Measurements from ENCODE around the gene CILP2. TPM values are rescaled to one million over a fixed set of nuclear protein-coding genes. Genes with fewer than 3 reads are reported as not detected.

CILP2 gene
- total and polyA plus RNA-seq, 9 of the 15 experiments (the other 6 are each of a cell fraction or from before 2014, with no cell fraction given), result 0.04 to 0.35 (median 0.05) TPM; not detected in 2

GRCh38 chr19:19535311-19536191, 2.5 kb upstream of the CILP2 start:
- ChIA-PET CTCF (ENCODE audit: low intra/inter-chr PET ratio) (no interaction called here), POLR2A (interaction anchor here (0.5 kb wide), 1 partner anchor 227 kb away, joined by 3 read pairs; no protein-coding TSS in a partner anchor)
- Histone ChIP-seq H2AFZ (ENCODE audit: low read depth, low read length) (no peak overlapping the region), H3K36me3 (ENCODE audit: control insufficient read depth, insufficient read depth, low read length) (no peaks in the 10 kb centered on the region; the same call in 2 of the 3 replicates), H4K20me1 (replicated peaks; ENCODE audit: control insufficient read depth, insufficient read depth, low read length) (0 out of 2 replicates have a peak, but pooled peaks cover 10% of the 10 kb centered on the region), H3K9me3 (replicated peaks; ENCODE audit: control insufficient read depth, insufficient read depth, low read depth, low read length) (no peaks in the 10 kb centered on the region; the same call in 1 of the 2 replicates), H3K4me3 (no peak overlapping the region), H3K27ac (ENCODE audit: extremely low read depth, low read depth, low read length) (no peak overlapping the region), H3K27me3 (ENCODE audit: control insufficient read depth in 2 of 2, insufficient read depth in 2 of 2, low read length in 2 of 2) (no peaks in the 10 kb centered on the region), H3K79me2 (ENCODE audit: control insufficient read depth, insufficient read depth, low read length) (no peaks in the 10 kb centered on the region), H3K4me2 (ENCODE audit: insufficient read depth, low read length) (no peak overlapping the region), H3K9ac (ENCODE audit: insufficient read depth in 1 of 2, low read depth in 2 of 2, low read length in 2 of 2) (no peak overlapping the region), H3K9me1 (ENCODE audit: control insufficient read depth, insufficient read depth, low read length) (peaks cover 3% of the 10 kb centered on the region), H3K4me1 (replicated peaks in 1 of 2; ENCODE audit: control insufficient read depth in 2 of 2, insufficient read depth in 2 of 2, low read length in 2 of 2) (peaks cover 5 to 42% of the 10 kb centered on the region in 2 experiments)
- no peak for DNase-seq (ENCODE audit: extremely low read depth in 1 of 4, low spot score in 3 of 4)
- WGBS (ENCODE audit: insufficient coverage, low coverage, missing lambda C conversion rate), result 84% methylated on average over 27 of the region's 34 CpGs
- ATAC-seq, result no peak
- no peak for FAIRE-seq
- TF ChIP-seq HES1 (IDR thresholded peaks at IDR 0.05; ENCODE audit: low read depth), result no peak
- TF ChIP-seq POLR2G (IDR thresholded peaks at IDR 0.05; ENCODE audit: low read depth, low read length), result peak; percentile 50
- no TSS peak for BruUV-seq (replicated peaks)
- intact Hi-C loops (cut with micrococcal nuclease), result no loop called here
- in situ Hi-C loops (cut with MboI), result loop anchor here (25.0 kb wide), 1 partner anchor 102 kb away; the partner anchor contains the start of genes GMIP and LPAR2

All from K562 (cell line).